ENCODE results near the gene YIF1B.
"Not testable (repeated sequence)": the region's sequence is repeated elsewhere in the genome, so short reads cannot be mapped to it uniquely, and the experiment has no call there.

The YIF1B gene

GRCh38 chr19:38315657-38316476 is at the start of gene YIF1B:
Gene YIF1B (minus strand): TSS chr19:38315947. CDS start chr19:38315917, 30 bp downstream.
- peak; percentile 96 for DNase-seq

- DNase-seq: not testable (repeated sequence)
Measured at GRCh38 chr19:38362946-38363688, 47.4 kb upstream of the YIF1B start.

DNA sequence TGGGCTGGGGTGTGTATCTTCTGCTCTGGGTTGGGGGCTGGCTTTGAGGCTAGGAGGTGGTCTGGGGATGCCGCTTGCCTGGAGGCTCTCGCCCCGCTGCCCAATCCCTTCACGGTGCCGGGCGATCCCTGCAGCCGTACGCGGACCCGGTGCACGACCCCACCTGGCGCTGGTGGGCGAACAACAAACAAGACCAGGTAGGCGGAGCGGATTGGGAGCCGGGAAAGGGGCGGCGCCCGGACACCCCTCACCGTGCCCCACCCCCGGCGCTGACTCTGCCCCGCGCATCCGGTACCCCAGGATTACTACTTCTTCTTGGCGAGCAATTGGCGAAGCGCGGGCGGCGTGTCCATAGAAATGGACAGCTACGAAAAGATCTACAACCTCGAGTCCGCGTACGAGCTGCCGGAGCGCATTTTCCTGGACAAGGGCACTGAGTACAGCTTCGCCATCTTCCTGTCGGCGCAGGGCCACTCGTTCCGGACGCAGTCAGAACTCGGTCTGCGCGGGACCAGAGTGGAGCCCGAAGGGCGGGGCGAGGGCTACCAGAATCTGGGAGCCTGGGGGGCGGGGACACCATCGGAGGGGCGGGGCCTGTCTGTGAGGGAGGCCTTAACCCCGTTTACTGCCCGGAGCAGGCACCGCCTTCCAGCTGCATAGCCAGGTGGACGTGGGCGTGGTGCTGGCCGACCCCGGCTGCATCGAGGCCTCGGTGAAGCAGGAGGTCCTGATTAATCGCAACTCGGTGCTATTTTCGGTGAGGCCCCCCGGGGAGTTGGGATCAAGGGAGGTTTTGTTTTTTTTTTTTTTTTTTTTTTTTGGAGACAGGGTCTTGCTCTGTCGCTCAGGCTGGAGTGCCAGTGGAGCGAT is 46.6 kb upstream of the YIF1B start:
- DNase-seq: peak; percentile 95

GRCh38 chr19:38361633-38362075 is 45.9 kb upstream of the YIF1B start:
- peak; percentile 83 for DNase-seq

DNA sequence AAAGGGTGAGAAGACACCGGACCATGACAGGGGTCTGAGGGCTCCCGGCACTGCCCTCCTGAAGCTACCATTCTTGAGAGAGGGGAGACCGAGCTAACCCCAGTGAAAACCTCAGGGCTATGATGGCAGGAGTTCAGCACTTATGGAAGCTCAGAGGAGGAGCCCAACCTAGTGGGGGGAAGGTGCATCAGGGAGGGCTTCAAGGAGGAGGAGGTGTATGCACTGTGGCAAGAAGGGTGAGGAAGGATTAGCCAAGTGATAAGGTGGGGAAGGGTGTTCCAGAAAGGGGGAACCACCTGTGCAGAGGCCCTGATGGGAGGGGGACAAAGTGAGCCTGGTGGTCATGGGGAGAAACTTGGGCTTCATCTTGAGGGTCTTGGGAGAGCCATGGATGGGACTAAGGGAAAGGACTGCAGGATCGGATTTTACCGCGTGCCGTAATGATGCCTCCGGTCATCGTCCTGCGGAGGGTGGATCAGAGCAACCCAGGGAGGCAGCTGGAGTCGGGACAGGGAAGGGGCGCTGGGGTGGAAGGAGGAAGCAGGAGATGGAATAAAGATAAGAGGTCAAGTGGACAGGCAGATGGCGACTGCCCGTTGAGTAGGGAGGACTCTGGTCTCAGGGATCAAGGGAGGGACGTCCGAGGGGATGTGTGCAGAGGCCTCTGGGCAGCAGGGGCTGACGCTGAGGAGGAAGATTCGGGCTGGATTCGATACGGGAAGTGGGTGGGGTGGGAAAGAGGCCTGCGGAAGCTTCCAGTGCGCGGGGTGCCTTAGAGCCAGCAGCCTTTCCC is 45.3 kb upstream of the YIF1B start:
- no peak for DNase-seq

GRCh38 chr19:38360351-38360750 is 44.6 kb upstream of the YIF1B start:
- DNase-seq: no peak

DNA sequence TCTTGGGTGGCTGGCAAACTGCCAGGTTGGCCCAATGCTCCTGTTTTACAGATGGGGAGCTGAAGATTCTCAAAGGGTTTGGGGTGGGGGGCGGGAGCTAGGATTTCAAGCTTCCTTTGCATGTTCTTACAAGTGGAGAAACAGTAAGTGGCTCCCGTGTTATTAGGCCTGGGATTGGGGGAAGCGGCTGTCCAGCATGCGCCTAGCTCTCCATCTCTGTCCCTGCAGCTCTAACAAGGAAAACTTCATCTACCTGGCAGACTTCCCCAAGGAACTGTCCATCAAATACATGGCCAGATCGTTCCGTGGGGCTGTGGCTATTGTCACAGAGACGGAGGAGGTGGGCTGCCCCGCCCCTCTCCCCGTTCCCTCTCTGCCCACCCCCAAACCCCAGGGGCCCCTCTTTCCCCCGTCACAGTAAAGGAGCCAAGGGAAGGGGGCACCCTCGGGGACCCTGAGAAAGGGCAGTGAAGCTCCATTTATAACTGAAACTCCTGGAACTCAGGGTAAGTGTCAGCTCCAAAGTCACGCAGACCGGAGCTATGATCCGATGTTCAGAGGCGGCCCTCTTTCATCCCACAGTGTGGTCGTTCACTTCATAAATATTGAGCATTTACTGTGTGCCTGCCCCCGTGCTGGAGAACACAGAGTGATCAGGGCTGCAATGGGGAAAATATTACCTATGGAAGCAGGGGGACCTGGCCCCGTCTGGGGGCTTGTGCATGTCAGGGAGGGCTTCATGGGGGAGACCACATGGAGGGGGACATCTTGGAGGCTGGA is 43.7 kb upstream of the YIF1B start:
- DNase-seq: no peak

DNA sequence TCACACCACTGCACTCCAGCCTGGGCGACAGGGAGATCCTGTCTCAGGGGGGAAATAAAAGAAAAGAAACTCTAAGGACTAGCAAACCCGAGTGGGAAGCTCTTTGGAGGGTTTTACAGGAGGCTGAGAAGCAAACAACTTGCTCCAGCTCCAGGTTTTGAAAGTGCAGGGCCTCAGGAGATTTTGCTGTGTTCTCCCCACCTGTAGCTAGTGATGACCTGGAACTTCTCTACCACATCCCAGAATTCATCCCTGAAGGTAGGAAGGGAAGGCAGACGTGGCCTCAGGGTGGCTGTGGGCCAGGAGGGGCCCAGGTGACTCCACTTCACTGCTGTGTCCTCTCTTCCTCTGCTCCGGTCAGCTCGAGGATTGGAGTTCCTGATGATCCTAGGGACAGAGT is 42.3 kb upstream of the YIF1B start:
- DNase-seq: no peak

GRCh38 chr19:38355728-38356725 is 40.3 kb upstream of the YIF1B start:
- DNase-seq: no peak

DNA sequence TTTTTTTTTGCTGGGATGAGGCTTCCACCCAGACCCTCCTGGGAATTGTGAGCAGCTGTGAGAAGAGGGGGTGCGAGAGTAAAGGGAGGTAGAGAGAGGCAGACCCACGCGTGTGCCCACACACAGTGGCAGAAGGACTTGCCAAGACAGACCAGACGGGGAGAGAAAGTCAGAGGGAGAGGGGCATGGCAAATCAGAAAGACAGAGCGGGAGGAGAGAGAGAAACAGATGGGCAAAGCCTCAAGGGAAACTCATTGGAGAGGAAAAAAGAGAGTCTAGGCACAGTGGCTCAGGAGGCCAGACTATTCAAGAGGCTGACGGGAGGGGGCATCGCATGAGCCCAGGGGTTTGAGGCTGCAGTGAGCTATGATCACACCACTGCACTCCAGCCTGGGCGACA is 36.9 kb upstream of the YIF1B start:
- no peak for DNase-seq

DNA sequence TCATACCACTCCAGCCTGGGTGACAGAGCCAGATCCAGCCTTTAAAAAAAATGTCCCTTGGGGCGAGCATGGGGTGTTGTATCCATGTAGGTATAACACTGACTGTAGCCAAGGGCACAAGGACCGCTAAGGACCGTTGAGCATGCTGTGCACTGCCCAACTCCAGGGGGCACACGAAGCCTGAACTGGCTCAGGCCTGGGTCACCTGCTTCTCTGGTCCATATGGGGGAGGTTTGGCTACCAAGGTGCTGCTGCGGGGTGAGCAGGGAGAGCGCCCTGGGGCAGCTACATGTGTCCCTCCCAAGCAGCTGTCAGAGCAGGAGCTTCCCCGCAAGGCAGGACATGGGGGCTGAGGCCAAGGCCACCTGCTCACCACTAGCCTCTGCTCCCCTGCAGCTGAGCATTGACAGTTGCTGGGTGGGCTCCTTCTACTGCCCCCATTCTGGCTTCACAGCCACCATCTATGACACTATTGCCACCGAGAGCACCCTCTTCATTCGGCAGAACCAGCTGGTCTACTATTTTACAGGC is 36.2 kb upstream of the YIF1B start:
- DNase-seq: no peak

DNA sequence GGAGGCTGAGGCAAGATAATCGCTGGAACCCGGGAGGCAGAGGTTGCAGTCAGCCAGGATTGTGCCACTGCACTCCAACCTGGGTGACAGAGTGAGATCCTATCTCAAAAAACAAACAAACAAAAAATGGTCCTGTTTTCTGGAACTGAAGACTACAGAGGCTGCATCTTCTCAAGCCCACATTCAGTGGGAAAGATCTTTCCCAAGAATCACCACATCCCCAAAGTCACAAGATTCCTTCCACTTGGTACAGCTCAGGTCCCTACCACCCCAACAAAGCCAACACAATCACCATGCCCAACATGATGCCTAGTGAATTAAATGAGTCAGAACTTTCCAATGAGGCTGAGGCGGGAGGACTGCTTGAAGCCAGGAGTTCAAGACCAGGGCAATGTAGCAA is 35.1 kb upstream of the YIF1B start:
- DNase-seq: no peak

GRCh38 chr19:38346837-38347236 is 31.1 kb upstream of the YIF1B start:
- no peak for DNase-seq

GRCh38 chr19:38340927-38341326 is 25.2 kb upstream of the YIF1B start:
- DNase-seq: no peak

DNA sequence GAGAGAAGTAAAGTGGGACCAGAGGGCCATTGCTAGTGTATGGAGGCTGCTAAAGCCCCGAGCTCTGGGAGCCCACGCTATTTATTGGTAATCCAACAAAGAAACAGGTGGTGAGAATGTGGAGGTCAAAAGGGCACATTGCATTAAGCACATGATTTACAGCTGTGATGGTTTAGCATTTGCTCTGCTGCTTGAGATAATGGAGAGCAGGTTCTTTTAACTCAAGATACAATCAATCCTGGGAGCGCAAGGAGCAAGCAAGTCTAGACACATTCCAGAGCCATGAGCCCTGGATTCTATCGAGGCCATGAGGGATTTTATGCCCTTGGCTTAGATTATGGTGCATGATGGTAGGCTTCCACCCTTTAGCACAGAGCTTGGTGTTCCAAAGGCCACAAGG is 23.3 kb upstream of the YIF1B start:
- DNase-seq: not testable (repeated sequence)

- no peak for DNase-seq
Measured at GRCh38 chr19:38337360-38337653, 21.6 kb upstream of the YIF1B start.

- DNase-seq: peak; percentile 98
Measured at GRCh38 chr19:38336638-38337359, 21.1 kb upstream of the YIF1B start.

DNA sequence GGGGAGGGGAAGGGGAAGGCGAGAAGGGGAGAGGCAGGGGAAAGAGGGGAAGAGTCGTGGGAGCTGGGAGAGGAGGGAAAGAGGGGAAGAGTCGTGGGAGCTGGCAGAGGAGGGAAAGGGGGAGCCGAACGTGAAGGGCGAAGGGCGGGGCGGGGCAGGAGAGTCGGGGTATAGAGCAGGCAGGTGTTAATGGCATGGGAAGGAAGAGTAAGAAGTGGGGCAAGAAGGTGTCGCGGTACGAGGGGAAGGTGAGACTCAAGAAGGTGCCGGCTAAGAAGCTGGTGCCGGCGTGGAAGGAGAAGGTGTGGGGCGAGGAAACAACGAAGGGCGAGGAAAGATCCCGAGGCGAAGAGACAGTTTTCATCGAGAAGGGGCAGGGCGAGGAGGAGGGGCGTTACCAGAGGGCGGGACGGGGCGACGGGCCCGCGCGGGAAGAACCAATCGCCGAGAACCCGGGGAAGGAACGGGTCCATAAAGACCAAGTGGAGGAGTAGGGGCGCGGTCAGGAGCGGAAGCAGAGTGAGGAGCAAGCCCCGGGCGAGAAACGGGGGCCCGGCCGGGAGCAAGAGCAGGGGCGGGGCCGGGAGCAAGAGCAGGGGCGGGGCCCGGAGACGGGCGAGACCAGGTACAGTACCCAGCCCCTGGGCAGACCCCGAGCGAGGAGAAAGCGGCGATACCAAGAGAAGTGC is 20.3 kb upstream of the YIF1B start:
- peak; percentile 96 for DNase-seq

GRCh38 chr19:38333245-38333644 is 17.5 kb upstream of the YIF1B start:
- DNase-seq: no peak
